K562 (cell line): ENCODE measurements around the gene ZNF775. TPM values are rescaled to one million over a fixed set of nuclear protein-coding genes. Genes with fewer than 3 reads are reported as not detected.
A peak's percentile ranks its signal among the peaks of the same experiment; 100 is the strongest.

Experiments
- CBFB ChIP-seq: sonication (generic); formaldehyde crosslinking; IDR thresholded peaks from 2 replicates; pipeline ENCODE4 v1.4.0; 2020; ENCODE audit warnings: mild to moderate bottlenecking, missing genetic modification reagents
- EZH2 ChIP-seq: IDR thresholded peaks from 2 replicates; pipeline ENCODE4 v1.6.1; 2012; ENCODE audit warnings: low read depth, mild to moderate bottlenecking, inconsistent platforms, low read length, borderline replicate concordance
- FOXA3 ChIP-seq, 2 experiments: fragments of 450-650 bp in 1 of 2; sonication (generic) in 1 of 2; formaldehyde crosslinking; IDR thresholded peaks in 1 of 2; conservative IDR thresholded peaks in 1 of 2; 2 replicates each; pipeline versions ENCODE4 v1.4.0 to v1.8.0; 2020 to 2022; ENCODE audit warnings: mild to moderate bottlenecking in 2 of 2, missing genetic modification reagents in 1 of 2
- JUND ChIP-seq, 2 experiments: IDR thresholded peaks; 2 replicates in 1 of 2; 3 replicates in 1 of 2; pipeline ENCODE4 v1.6.1; 2011; ENCODE audit warnings: borderline replicate concordance in 2 of 2, low read depth in 2 of 2, low read length in 2 of 2, improper control_type of control experiment in 1 of 2, missing biosample characterization in 1 of 2, missing genetic modification characterization in 1 of 2, missing genetic modification reagents in 1 of 2
- KAT7 ChIP-seq: sonication (generic); formaldehyde crosslinking; IDR thresholded peaks from 2 replicates; pipeline ENCODE4 v1.8.0; 2022; ENCODE audit warnings: missing genetic modification reagents, mild to moderate bottlenecking, borderline replicate concordance
- KDM2B ChIP-seq: fragments of 250-450 bp; sonication (Bioruptor Pico); IDR thresholded peaks from 2 replicates; pipeline ENCODE4 v1.8.0; 2021; ENCODE audit warnings: mild to moderate bottlenecking, moderate library complexity
- MBD2 ChIP-seq: sonication (generic); IDR thresholded peaks from 2 replicates; pipeline ENCODE4 v1.6.1; 2016; ENCODE audit warnings: low read depth, borderline replicate concordance
- RCOR1 ChIP-seq, 2 experiments: IDR thresholded peaks; 2 replicates each; pipeline ENCODE4 v1.6.1; 2012; ENCODE audit warnings: low read depth in 2 of 2, low read length in 2 of 2, borderline replicate concordance in 1 of 2, improper control_type of control experiment in 1 of 2
- RERE ChIP-seq: sonication (generic); formaldehyde crosslinking; IDR thresholded peaks from 2 replicates; pipeline ENCODE4 v1.8.0; 2023; ENCODE audit warnings: missing genetic modification reagents, mild to moderate bottlenecking, borderline replicate concordance
- TAF15 ChIP-seq: fragments of 200-400 bp; formaldehyde crosslinking; IDR thresholded peaks from 2 replicates; pipeline ENCODE4 v1.6.1; 2017; ENCODE audit warnings: mild to moderate bottlenecking, low read depth, low read length, moderate library complexity
- TRIM24 ChIP-seq, 2 experiments: fragments of 450-650 bp; IDR thresholded peaks; 2 replicates each; pipeline ENCODE4 v1.6.1; 2016
- ZNF436 ChIP-seq: fragments of 250-450, 450-650 bp; sonication (Bioruptor Pico); formaldehyde crosslinking; IDR thresholded peaks from 2 replicates; pipeline ENCODE4 v1.7.0; 2020; ENCODE audit warnings: mild to moderate bottlenecking
- polyA plus RNA-seq, 8 experiments: library from polyadenylated mRNA; depleted of rRNA in 4 of 8; stranded (reverse) in 5 of 8; unstranded in 3 of 8; fragments of >200 nt; fragmentation: Nextera tagmentation in 2 of 8; fragmentation: Illumina TruSeq in 1 of 8; extraction: Ambion mirVana in 2 of 8; extraction: Trizol in 1 of 8; gene quantifications; 2 replicates each; pipeline versions ENCODE4 v1.2.1 to v1.2.3, GENCODE V29; 2011 to 2014; ENCODE audit warnings: inconsistent platforms in 1 of 8, missing spikeins in 1 of 8
- total RNA-seq, 7 experiments: library from RNA; depleted of rRNA in 6 of 7; stranded (reverse); fragments of >200 nt in 6 of 7; fragmentation: Illumina TruSeq in 2 of 7; extraction: Trizol in 2 of 7; gene quantifications; 2 replicates each; pipeline versions ENCODE4 v1.2.1 to v1.2.3, GENCODE V29; 2011 to 2021; ENCODE audit warnings: low replicate concordance in 1 of 7
- TF ChIP-seq, protein P1 (sequence below), 3 experiments: fragments of 200-800 bp in 1 of 3; sonication (Bioruptor generic) in 1 of 3; sonication (generic) in 1 of 3; formaldehyde crosslinking in 1 of 3; IDR thresholded peaks; 2 replicates each; pipeline versions ENCODE4 v1.6.1 to v1.8.0; 2016 to 2022; ENCODE audit warnings: mild to moderate bottlenecking in 2 of 3, missing compliant biosample characterization in 2 of 3, missing genetic modification characterization in 2 of 3, missing genetic modification reagents in 1 of 3
- TF ChIP-seq, protein P2 (sequence below), 3 experiments: fragments of 200-800 bp in 1 of 3; fragments of 250-450 bp in 1 of 3; fragments of 450-650 bp in 1 of 3; sonication (Bioruptor Pico) in 1 of 3; sonication (Bioruptor generic) in 1 of 3; formaldehyde crosslinking in 1 of 3; IDR thresholded peaks; 2 replicates each; pipeline versions ENCODE4 v1.6.1 to v1.8.0; 2016 to 2022; ENCODE audit warnings: mild to moderate bottlenecking in 2 of 3, missing genetic modification characterization in 2 of 3, missing compliant biosample characterization in 1 of 3, moderate library complexity in 1 of 3

Gene ZNF775
- total and polyA plus RNA-seq, 9 of the 15 experiments (the other 6 are each of a cell fraction or from before 2014, with no cell fraction given): 0.04 to 18.7 (median 4.9) TPM

DNA sequence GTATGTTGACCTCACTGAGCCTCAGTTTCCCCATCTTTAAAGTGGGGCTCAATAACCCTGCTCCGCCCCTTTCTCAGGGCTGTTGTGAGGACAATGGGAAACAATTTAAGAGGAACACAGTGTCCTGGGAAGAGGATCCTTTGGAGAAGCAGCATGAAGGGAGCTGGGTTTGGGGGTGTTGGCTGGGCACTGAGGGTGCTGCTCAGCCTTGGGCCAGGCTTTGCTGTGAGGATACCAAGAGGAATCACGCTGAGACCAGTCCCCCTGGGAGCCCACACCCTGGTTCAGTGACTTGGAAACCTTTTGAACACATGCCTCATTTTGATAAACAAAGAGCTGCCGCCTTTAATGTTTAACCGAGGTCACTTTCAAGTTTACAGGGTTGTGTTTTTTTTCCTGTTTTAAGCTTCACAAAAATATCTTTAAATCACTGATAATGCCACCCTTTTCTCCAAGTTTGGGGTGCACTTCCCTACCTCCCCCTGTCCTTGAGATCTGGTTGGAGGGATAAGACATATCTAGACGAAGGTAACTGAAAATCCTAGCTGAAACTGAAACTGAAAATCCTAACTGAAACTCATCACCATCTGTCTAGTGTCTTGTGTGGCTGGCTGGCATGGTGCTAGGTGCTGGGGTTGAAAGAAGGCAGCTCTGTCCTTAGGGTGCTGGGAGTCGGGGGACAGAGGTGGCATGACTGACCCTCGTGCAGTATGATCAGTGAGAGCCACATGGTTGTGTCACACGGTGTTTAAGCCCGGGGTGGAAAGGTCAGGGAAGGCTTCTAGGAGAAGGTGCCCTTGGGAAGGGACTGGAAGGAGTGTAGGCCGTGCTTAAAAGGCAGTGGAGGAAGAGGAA is 27.7 kb downstream of the ZNF775 start (continued):
- peak; percentile 51; the same call in 1 of the 2 replicates for TF ChIP-seq RERE (CRISPR knock-in tag)
- no peak for TF ChIP-seq KDM2B
- TF ChIP-seq EZH2: no peak
- TF ChIP-seq, protein P1, sequence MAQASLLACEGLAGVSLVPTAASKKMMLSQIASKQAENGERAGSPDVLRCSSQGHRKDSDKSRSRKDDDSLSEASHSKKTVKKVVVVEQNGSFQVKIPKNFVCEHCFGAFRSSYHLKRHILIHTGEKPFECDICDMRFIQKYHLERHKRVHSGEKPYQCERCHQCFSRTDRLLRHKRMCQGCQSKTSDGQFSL (CRISPR knock-in tag; IDR thresholded peaks at IDR 0.05): no peak; the same call in 1 of the 2 replicates
- TF ChIP-seq, protein P1 (tag; IDR thresholded peaks at IDR 0.05): 0 out of 4 replicates have a peak, but pooled peaks of 1 of the 2 experiments have one; percentile 6
- TF ChIP-seq TRIM24 (IDR thresholded peaks at IDR 0.05): 0 out of 4 replicates have a peak, but pooled peaks of 1 of the 2 experiments have one; percentile 8
- TF ChIP-seq MBD2: no peak
- no peak for TF ChIP-seq FOXA3 (CRISPR knock-in tag; conservative IDR thresholded peaks at IDR 0.05 in 1 of 2, IDR thresholded peaks at IDR 0.05 in 1 of 2)
- no peak for TF ChIP-seq ZNF436
- TF ChIP-seq JUND (IDR thresholded peaks at IDR 0.05; ENCODE audit: borderline replicate concordance, low read depth, low read length): 0 out of 2 replicates have a peak, but pooled peaks have one; percentile 18
- no peak for TF ChIP-seq JUND (tag; IDR thresholded peaks at IDR 0.05; ENCODE audit: borderline replicate concordance, low read depth, low read length)
- TF ChIP-seq, protein P2, sequence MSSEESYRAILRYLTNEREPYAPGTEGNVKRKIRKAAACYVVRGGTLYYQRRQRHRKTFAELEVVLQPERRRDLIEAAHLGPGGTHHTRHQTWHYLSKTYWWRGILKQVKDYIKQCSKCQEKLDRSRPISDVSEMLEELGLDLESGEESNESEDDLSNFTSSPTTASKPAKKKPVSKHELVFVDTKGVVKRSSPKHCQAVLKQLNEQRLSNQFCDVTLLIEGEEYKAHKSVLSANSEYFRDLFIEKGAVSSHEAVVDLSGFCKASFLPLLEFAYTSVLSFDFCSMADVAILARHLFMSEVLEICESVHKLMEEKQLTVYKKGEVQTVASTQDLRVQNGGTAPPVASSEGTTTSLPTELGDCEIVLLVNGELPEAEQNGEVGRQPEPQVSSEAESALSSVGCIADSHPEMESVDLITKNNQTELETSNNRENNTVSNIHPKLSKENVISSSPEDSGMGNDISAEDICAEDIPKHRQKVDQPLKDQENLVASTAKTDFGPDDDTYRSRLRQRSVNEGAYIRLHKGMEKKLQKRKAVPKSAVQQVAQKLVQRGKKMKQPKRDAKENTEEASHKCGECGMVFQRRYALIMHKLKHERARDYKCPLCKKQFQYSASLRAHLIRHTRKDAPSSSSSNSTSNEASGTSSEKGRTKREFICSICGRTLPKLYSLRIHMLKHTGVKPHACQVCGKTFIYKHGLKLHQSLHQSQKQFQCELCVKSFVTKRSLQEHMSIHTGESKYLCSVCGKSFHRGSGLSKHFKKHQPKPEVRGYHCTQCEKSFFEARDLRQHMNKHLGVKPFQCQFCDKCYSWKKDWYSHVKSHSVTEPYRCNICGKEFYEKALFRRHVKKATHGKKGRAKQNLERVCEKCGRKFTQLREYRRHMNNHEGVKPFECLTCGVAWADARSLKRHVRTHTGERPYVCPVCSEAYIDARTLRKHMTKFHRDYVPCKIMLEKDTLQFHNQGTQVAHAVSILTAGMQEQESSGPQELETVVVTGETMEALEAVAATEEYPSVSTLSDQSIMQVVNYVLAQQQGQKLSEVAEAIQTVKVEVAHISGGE (CRISPR knock-in tag; IDR thresholded peaks at IDR 0.05): peak in 1 of 3 experiments; percentile 12; a peak in 1 of 6 replicates
- peak in 1 of 2 experiments; percentile 39; a peak in 1 of 4 replicates for TF ChIP-seq RCOR1 (IDR thresholded peaks at IDR 0.05; ENCODE audit: borderline replicate concordance in 1 of 2, low read depth in 2 of 2, low read length in 2 of 2)
- no peak for TF ChIP-seq CBFB (CRISPR knock-in tag)
- TF ChIP-seq KAT7 (CRISPR knock-in tag): no peak
- no peak for TF ChIP-seq TAF15
